Kidney capillary endothelial cell (primary cell): ENCODE results near the gene KRTAP10-4.
"Not testable (repeated sequence)": the region's sequence is repeated elsewhere in the genome, so short reads cannot be mapped to it uniquely, and the experiment has no call there.

Experiments used
- DNase-seq: peaks from one replicate; pipeline ENCODE4 v3.0.0-alpha.2; 2018; ENCODE audit warnings: low spot score

KRTAP10-4 gene

DNA sequence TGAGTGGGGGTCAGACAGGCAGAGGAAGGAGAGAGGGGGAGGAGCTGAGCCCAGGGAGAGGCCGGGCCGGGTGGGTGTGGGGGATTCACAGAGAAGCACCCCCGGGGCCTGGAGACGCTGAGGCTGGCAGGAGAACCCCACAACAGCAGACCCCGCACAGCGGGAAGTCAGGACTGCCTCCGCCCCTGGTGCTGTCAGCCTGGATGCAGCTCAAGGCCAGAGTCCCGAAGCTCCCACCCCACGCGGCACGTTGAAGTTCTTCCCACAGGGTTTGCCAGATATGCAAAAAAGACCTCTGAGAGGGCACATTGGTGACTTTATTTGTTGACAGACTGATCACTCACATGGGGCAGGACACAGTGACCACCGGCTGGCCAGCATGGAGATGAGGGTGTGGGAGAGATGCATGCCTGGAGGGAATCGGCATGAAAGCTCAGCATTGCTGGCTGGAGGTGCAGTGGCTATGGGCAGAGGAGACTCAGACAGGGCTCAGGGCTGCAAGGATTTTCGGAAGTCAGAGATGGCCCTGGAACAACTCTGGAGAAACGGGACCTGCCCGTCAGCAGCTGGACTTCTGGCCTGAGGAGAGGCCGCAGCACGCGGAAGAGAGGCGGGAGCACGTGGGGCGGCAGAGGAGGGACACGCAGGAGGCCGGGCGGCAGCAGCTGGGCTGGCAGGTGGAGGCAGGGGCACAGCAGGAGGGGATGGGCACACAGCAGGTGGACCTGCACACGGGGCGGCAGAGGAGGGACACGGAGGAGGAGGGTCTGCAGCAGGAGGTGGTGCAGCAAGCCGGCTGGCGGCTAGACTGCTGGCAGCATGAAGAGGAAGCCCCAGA lies 15.8 kb upstream of the KRTAP10-4 start:
- no peak for DNase-seq

DNA sequence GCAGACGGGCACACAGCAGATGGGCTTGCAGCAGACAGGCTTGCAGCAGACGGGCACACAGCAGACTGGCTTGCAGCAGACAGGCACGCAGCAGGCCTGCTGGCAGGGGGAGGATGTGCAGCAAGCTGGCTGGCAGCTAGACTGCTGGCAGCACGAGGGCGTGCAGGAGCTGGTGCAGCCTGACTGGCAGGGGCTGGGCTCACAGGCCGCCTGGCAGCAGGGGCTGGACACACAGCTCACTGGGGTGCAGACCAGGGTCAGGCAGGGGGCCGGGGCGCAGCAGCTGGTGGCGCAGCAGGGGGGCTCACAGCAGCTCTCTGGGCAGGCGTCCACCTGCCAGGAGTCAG lies 15.2 kb upstream of the KRTAP10-4 start:
- DNase-seq = not testable (repeated sequence)

DNA sequence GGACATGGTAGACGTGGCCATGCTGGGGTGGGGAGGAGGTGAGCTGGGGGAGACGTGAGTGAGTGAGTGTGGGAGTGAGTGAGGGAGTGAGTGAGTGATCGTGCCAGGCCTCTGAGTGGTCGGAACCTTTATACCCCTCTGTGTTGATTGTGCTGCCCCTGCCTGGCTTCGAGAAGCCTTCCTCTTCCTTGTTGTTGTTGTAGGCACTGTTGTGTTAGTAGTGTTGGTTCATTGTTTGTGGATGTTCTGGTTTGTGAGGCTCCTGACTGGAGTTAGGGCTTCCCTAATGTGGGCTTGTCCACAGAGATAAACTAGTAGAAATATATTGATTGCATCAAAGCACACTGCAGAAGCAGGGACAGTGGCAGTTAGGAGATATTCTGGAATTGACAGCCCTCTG lies 14.8 kb upstream of the KRTAP10-4 start, which contains the start of gene KRTAP10-3:
Gene KRTAP10-3, minus strand, starts transcription at position 101 of the 400 bp plus-strand sequence. Its CDS starts 80 bp downstream, at position 21.
- DNase-seq = no peak

DNA sequence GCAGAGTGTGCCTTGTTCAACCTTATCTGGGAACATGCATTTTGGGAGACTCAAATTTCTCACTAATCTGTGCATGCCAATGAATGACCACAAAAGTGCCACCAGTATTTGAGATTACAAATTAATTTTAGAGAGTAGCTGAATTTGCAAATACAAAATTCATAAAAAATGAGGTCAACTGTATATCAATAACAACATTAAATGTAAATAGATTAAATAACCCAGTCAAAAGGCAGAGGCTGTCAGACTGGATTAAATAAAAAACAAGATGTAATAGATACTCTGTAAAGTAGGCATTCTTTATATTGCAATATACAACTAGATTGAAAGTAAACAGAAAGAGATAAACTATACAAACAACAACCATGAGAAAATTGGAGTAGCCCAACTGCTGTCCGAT lies 9.4 kb upstream of the KRTAP10-4 start:
- no peak for DNase-seq

DNA sequence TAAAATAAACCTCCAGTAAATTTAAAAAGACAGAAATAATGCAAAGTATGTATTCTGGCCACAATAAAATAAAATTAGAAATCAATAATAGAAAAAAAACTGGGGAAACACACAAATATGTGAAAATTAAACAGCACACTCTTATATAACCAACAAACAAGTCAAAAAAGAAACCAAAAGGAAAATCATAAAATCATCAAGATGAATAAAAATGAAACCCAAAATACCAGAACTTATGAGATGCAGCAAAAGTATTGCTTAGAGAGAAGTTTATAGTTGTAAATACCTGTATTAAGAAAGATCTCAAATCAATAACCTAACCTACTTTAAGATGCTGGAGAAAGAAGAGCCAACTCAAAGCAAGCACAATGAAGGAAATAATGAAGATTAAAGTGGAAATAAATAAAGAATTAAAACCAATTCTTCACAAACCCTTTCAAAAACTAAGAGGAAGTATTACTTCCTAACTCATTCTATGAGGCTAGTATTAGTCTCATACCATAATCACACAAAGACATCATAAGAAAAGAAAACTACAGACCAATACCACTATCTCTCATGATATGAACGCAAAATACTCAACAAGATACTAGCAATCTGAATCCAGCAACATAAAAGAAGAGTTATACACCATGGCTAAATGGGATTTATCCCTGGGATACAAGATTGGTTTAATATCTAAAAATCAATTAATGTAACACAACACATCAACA lies 8.5 kb upstream of the KRTAP10-4 start:
- no peak for DNase-seq

DNA sequence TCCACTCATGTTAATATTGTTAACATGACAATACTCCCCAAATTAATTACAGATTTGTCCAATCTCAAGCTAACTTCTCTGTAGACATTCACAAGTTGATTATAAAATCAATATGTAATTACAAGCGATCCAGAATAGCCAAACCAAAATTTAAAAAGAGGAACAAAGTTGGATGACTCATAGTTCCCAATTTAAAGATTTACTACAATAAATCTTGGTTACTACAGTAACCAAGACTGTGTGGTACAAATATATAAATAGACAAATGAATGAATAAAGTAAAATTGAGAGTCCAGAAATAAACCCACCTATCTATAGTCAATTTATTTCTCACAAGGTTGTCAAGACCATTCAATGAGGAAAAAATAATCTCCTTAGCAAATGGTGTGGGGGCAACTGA lies 7.1 kb upstream of the KRTAP10-4 start:
- DNase-seq = no peak

DNA sequence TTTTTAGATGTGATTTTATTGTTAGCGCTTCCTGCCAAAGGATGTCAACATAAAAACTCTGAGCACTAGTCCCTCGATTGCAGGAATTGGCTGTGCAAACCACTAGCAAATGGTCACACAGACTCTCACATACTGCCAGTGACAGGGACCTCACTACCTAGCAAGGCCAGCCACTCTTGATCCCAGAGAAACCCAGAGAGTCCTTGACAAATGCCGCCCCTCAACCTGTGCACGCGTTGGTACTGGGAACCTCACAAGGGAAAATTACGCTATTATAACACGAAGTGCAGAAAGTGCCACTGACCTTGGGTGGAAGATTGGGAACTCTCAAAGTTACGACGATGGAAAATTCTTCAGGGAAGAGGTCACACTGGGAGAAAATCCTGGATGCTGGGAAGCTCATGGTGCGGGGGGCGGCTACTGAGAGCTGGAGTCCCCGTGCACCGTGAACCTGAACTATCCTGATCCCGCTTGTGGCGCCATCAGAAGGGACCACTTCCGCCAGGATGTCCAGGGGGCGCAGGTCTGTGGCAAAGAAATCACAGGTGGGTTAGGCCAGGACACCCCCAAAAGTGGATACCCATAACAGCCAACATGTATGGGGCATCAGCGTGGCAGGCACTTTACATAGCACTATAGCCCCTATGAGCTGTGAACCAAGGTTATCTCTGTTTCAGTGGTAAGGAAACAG lies 5.9 kb upstream of the KRTAP10-4 start:
- DNase-seq = no peak

DNA sequence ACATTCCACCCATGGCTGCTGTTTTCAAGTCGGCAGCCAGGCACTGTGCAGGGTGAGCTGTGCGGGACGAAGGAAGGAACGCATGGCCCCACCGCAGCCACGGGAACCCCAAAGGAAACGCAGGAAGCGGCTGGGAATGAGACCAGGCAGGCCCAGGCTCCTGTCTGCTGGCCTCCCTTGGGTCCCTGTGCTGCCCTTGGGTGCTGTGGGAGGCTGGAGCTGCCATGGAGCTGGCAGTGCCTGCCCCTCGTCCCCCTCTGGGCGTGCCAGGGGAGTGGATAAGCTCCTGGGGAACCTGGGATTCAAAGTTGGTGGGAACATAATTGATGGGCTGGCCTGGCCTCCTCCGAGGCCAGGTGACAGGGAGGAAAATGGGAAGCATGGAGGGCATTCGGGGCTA lies 5.3 kb upstream of the KRTAP10-4 start:
- DNase-seq = no peak

DNA sequence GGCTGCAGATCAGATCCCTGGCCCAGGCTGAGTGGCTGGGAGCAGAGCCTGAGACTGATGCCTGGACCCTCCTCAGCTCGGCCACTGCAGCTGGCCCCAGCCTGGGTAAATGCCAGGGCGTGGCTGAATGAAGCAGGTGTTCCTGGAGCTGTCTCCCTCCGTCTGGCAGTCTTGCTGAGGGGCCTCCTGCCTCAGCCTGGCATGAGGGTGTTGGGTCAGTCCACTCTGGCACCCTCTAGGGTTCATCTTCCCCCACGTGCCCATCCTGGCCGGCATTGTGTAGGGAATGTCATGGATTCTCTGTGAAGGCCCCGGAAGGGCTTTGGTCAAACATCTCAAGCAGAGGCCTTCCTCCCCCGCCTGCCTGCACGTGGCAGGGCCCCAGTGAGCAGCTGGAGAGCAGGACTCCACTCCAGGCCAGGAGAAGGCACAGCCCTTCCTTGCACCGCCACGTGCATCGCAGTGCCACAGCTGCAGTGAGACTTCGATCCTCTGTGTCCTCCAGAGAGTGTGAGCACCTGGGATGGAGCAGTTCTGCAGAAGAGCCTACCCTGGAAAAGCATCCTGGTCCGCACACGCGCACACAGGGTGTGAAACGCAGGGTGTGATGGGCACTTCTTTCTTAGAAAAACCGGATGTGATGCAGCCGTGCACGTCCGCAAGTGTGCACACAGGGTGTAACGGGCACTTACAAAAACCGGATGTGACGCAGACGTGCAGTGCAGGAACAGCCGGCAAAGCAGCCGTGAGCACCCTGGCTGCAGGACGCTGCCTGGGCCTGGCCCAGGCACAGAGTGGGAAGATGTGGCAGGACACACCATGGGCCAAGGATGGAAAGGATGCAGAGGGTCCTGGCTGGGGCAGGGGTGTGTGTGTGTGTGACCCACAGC lies 4.6 kb upstream of the KRTAP10-4 start:
- no peak for DNase-seq

DNA sequence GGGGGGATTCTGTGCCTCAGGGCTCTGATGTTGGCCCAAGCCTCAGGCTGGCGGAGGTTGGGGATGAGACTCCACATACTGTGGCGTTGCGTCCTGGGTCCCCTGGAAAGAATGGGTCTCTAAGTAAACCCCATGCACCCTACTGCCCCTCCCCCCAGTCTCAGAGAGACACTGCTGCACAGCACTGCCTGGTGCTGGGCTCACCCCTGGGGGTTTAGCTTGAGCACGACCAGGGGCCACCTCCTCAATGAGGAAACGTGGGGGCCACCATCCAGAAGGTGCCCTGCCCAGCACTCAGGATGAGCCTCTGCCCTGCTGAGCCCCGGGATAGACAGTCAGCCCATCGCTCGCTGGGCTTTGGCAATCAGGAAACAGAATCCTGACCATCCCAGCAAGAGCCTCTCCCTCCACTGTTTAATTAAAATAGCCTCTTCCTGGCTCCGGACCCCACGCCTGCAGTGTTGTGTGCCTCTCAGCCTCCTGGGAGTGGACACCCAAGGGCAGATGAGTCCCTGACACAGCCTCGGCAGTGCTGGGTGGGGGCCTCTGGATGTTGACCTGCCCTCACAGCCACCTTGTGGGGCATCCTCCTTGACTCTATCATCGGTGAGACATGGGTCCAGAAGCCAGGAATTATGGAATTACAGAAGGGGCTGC lies 3.5 kb upstream of the KRTAP10-4 start:
- DNase-seq = no peak

DNA sequence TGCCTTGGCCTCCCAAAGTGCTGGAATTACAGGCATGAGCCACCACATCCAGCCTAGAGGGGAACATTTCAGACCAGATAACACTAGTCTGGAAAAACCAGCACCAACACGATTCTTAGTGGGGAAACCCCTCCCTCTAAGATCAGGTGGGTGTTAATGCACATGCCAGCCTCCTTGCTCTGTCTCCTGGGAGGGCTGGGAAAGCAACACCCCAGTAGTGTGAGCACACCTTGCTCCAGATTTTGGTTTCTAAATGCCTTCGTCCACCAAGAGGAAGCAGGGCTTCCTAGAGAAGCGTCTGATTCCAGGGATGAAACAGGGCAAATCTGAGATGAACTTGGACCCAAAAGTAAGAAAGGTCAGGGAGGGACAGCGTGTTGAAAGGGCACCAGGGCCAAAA lies 2.2 kb upstream of the KRTAP10-4 start:
- no peak for DNase-seq

DNA sequence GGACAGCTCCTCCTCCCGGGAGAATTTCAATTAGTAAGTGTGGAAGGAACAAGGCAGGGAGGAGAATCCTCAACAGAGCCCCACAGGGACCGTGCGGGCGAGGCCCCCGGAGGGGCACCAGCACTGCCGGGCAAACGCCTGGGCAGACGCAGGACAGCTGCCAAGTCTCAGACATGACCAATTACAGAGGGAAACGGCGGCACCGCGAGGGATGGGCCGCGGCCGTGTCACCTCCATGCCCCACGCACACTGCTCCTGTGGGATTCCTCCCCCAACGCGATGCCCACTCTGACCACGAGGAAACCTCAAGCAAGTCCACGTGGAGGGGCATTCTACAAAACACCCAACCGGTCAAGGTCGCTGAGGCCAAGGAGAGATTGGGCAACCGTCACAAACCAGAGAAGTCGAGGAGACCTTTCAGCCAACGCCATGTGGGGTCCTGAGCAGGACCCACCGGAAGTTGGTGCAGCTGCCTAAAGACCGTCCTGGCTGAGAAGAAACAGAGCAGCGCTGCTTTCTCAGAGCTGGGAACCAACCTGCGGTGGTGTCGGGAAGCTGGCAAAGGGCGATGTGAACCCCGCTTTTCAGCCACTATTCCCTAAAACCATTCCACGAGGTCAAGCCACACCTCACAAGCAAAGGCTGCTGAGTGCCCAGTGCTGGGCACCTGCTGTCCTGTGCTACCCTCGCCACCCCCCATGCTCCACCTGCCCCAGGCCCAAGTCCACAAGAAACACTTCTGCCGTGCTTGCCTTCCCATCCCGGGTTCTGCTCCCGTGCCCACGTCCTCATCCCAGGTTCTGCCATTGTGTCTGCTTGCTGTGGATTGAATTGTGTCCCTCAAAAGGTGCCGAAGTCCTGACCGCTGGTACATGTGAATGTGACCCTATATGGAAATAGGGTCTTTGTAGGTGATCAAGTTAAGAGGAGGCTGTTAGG lies 1.4 kb upstream of the KRTAP10-4 start:
- DNase-seq = no peak

DNA sequence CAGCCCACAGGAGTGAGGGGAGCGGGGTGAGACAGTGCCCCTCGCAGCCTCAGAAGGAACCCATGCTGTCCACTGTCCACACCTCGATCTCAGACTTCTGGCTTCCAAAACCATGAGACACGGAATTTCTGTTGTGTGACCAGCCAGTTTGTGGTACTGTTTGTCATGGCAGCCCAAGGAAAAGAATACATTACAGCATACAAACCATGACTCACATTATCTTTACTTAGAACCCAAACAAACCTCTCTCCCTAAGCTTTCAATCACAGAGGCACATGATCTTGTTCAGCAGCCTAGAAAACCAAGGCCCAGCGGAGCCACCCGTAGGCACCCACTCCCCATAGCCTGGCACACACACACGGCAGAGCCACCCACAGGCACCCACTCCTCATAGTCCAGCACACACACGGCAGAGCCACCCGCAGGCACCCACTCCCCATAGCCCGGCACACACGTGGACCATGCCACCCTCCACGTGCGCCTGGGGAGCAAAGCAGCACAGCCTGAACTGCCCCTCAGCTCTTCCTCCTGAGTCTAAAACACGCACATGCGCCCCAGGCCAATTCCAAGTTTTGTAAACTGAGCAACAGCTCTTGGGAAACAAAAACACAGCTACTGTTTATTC lies 458 bp upstream of the KRTAP10-4 start:
- DNase-seq = no peak

DNA sequence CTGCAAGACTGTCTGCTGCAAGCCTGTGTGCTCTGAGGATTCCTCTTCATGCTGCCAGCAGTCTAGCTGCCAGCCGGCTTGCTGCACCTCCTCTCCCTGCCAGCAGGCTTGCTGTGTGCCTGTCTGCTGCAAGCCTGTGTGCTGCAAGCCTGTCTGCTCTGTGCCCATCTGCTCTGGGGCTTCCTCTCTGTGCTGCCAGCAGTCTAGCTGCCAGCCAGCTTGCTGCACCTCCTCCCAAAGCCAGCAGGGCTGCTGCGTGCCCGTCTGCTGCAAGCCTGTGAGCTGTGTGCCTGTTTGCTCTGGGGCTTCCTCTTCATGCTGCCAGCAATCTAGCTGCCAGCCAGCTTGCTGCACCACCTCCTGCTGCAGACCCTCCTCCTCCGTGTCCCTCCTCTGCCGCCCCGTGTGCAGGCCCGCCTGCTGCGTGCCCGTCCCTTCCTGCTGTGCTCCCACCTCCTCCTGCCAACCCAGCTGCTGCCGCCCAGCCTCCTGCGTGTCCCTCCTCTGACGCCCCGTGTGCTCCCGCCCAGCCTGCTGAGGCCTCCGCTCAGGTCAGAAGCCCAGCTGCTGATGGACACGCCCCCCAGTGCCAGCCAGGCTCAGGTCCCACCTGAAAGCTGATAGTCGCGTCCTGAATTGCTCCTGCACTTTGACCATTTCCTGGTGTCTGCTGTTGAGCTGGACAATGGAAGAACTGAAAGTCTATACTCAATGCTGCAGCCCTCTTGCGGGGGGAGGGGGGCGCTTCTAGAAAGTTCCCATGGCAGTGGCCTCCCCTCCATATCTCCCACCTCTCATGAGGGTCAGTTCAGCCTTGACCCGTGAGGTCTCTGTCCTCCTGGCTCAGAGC lies 1.2 kb downstream of the KRTAP10-4 start:
- DNase-seq = no peak

DNA sequence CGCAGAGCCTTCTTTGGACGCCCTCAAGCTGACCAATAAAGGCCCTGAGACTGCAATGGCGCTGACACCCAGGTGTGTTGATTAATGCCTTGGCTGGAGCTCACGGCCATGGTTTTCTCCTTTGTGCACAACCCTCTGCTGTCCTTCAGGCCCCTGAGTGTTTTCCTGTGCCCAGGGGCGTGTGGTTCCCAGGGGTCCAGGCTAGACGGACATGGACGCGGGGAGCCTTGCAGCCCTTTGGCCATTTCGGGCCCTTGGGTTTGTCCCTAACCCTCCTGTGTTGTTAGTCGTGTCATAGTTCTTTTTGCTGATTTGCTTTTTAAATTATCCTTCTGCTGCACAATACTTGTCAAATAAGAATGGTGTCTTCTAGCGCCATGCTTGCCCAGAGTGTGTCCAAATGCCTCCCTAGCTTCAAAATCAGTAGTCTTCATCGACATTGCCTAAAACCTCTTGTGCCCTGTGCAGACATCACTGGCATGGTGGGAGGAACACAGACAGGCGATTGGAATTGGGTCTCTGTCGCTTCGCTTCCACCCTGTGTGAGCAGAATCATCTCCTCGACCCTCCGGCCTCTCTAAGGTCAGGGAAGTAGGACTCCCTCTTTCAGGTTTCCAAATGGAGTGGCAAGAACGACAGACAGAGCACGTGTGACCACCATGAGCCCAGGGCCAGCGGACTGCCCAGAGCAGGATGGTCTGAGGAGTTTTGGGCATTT lies 1.9 kb downstream of the KRTAP10-4 start:
- no peak for DNase-seq

DNA sequence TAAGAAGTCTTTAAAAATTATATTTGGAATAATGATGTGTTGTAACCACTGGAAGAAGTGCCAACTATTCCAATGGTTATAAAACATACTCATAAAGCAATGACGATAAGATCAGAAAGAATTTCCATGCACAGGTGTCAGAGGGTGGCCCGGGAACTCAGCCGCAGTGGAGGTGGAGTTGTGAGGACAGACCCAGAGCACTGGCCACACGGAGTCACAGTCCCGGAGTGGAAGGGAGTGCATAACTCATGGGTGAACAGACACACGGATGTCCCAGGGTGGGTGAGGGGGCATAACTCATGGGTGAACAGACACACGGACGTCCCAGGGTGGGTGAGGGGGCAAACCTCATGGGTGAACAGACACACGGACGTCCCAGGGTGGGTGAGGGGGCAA lies 2.5 kb downstream of the KRTAP10-4 start:
- DNase-seq = no peak

DNA sequence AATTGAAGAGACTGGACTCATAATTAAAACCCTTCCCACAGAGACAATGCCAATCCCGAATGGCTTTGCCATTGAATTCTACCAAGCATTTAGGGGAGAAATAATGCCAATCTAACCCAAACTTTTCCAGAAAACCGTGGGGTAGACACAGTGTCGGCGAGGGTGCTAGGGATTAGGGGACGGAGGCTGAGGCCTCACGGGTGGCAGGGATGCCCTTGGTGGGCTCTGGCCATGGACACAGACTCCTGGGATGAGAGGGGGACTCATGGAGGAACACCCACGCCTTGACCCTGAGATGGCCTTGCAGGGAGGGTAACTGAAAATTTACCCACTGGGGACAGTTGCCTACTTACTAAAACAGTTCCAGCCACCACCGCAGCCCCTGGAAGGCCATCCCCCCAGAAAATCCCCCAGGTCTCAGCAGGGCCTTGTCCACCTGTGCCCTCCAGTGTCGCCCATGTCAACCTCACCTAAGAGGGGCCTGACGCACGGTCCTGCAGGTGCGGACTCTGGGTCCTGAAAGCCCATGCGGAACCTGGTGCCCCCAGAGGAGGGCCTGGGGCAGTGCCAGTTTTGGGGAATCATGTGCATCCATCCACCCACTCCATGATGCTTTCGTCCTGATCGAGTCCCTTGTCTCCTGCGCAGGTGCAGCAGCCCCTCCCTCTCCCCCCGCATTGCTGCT lies 5.0 kb downstream of the KRTAP10-4 start:
- no peak for DNase-seq
